Measurements from ENCODE around the gene RAB28. TPM values are rescaled to one million over a fixed set of nuclear protein-coding genes. Genes with fewer than 3 reads are reported as not detected.

The RAB28 gene
- total RNA-seq, 1 experiment from 2014 or later: 19.8 TPM

DNA sequence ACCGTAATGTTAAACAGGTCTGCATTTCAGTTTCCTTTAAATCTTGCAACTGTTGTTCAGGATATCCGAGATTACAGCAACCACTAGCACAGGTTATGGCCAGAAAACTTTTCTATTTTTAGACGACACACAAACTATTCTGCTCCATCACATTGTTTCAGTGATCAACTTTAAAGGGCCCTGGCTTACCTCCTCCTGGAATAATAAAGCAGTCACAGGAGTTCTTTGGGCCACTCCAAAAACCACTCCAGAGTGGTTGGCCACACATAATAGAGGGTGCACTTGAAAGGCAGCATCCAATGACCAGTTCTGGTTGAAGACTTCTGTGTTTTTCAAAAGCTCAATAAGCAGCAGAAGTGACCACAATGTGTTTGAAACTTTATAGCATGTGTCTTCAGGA, 118.9 kb downstream of the RAB28 start:
- Mint-ChIP-seq H3K4me3 (no peak overlapping the region), H3K4me1 (peaks cover 10 to 12% of the 10 kb centered on the region in 2 experiments), H3K27ac (no peak overlapping the region), H3K9me3 (no peaks in the 10 kb centered on the region), H3K36me3 (ENCODE audit: insufficient read depth in 1 of 3, low read depth in 3 of 3) (peaks cover 0 to 3% (median 0%) of the 10 kb centered on the region in 3 experiments; a peak in 3 of 7 replicates), H3K27me3 (ENCODE audit: low read depth) (no peaks in the 10 kb centered on the region)
- Histone ChIP-seq H4K91ac (ENCODE audit: insufficient read length, low read depth, low read length) (no peak overlapping the region), H4K20me1 (ENCODE audit: control insufficient read depth, insufficient read depth, insufficient read length) (no peaks in the 10 kb centered on the region), H2BK5ac (ENCODE audit: insufficient read length, low read length) (no peak overlapping the region), H3K14ac (ENCODE audit: insufficient read depth, low read length) (no peak overlapping the region), H2AK5ac (ENCODE audit: insufficient read length, low read length) (no peak overlapping the region), H3K27ac (ENCODE audit: insufficient read length, low read depth, low read length) (no peak overlapping the region), H3K27me3 (ENCODE audit: insufficient read depth, low read length) (no peaks in the 10 kb centered on the region), H4K8ac (replicated peaks; ENCODE audit: insufficient read length, low read depth, low read length) (no peak overlapping the region), H3K4me1 (ENCODE audit: insufficient read depth, low read length) (no peaks in the 10 kb centered on the region), H3K23me2 (ENCODE audit: insufficient read length, low read depth, low read length, poor library complexity, severe bottlenecking) (no peaks in the 10 kb centered on the region), H3K56ac (ENCODE audit: insufficient read length, low read depth, low read length) (no peak overlapping the region), H2AFZ (ENCODE audit: low read length) (no peak overlapping the region), H3K79me1 (ENCODE audit: insufficient read depth, low read depth, low read length, poor library complexity, severe bottlenecking) (no peaks in the 10 kb centered on the region), H3K9ac (ENCODE audit: extremely low read depth, insufficient read length, low read length) (no peak overlapping the region), H4K5ac (ENCODE audit: insufficient read length, low read depth, low read length) (no peak overlapping the region), H2BK12ac (ENCODE audit: insufficient read length, low read depth, low read length) (no peak overlapping the region), H3K18ac (ENCODE audit: insufficient read length, low read depth, low read length) (no peak overlapping the region), H3K23ac (ENCODE audit: insufficient read length, low read depth, low read length) (no peak overlapping the region), H2BK15ac (ENCODE audit: low read depth, low read length) (no peak overlapping the region), H3T11ph (ENCODE audit: low read length) (no peak overlapping the region), H3K4me2 (ENCODE audit: insufficient read depth, insufficient read length, low read length) (no peak overlapping the region), H3K9me3 (ENCODE audit: control insufficient read depth, low read depth, low read length) (no peaks in the 10 kb centered on the region), H3K4ac (ENCODE audit: low read depth, low read length) (no peak overlapping the region), H2BK20ac (ENCODE audit: low read depth, low read length, poor library complexity, severe bottlenecking) (no peak overlapping the region), H3K79me2 (ENCODE audit: insufficient read depth, low read length) (no peaks in the 10 kb centered on the region), H2BK120ac (ENCODE audit: low read depth, low read length, poor library complexity, severe bottlenecking) (no peak overlapping the region)
- WGBS (ENCODE audit: extremely low coverage, insufficient read length, low lambda C conversion rate): no CpG with 5 or more reads among the region's 3 CpGs
- DNase-seq: no peak
- TF ChIP-seq CTCF (conservative IDR thresholded peaks at IDR 0.05): no peak
